OCI-LY1 (cell line): ENCODE measurements around the gene BACE2.

Experiments
- EZH2 ChIP-seq: fragments of 200-600 bp; sonication (generic), shearing (Covaris generic); IDR thresholded peaks from 2 replicates; pipeline ENCODE4 v1.8.0; 2017; ENCODE audit warnings: borderline replicate concordance, mixed run types, mild to moderate bottlenecking, antibody characterized with exemption, low read length, moderate library complexity, mixed read lengths
- TF ChIP-seq, protein P1 (sequence below): fragments of 200-600 bp; sonication (generic), shearing (Covaris generic); IDR thresholded peaks from 2 replicates; pipeline ENCODE4 v1.5.1; 2017; ENCODE audit warnings: mild to moderate bottlenecking, antibody characterized with exemption, low read length, moderate library complexity, mixed read lengths

DNA sequence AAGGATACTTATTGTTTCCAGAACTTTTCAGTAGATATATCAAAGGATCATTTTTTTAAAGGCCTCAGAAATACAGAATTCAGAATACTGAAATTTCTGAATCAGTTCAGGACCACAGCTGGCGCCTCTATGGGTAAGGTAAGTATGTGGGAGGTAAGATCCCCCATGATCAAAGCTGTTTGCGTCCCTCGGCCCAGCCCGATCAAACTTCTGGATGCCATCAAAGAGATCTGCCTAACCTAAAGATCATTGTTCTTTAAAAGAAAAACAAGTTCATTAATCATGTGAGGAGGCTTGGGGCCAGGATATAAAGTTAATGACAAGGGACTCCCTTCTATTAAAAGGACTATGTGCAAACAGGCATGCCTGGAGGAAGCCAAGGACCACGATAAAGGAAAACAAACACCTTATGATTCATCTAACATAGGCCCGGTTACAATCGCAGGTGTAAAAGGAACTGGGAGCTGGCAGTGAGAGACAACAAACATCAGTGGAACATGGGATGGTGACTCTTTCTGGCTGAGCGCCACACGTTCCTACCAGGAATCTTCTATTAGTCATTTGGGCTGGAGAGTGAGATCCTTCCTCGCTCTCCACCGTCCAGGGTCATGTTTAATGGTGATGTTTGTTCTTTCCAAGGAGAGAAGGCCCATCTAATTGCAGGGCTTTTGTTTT, 2.8 kb upstream of the BACE2 start:
- TF ChIP-seq, protein P1, sequence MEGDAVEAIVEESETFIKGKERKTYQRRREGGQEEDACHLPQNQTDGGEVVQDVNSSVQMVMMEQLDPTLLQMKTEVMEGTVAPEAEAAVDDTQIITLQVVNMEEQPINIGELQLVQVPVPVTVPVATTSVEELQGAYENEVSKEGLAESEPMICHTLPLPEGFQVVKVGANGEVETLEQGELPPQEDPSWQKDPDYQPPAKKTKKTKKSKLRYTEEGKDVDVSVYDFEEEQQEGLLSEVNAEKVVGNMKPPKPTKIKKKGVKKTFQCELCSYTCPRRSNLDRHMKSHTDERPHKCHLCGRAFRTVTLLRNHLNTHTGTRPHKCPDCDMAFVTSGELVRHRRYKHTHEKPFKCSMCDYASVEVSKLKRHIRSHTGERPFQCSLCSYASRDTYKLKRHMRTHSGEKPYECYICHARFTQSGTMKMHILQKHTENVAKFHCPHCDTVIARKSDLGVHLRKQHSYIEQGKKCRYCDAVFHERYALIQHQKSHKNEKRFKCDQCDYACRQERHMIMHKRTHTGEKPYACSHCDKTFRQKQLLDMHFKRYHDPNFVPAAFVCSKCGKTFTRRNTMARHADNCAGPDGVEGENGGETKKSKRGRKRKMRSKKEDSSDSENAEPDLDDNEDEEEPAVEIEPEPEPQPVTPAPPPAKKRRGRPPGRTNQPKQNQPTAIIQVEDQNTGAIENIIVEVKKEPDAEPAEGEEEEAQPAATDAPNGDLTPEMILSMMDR: no peak
- TF ChIP-seq EZH2: no peak
